ENCODE measurements around the gene DNAJC27.

The DNAJC27 gene

DNA sequence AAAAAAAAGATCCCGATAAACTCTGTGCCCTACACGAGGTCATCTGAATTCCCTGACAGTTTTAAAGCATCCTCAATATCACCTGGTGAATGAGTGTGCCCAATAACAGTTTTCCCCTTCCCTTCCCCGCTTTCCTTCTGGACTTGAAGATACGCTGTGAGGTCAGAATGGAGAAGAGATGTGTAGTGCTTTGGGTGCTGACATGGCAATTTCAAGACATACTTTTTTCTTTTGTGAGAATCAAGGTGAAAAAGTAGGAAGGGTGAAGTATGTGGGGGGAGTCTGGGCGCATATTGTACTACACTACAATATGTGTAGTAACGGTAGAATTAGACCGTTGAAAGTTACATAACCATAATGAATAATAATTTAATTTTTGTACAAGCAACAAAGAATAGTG lies 21.7 kb downstream of the DNAJC27 start:
- TF ChIP-seq GATA3 (IDR thresholded peaks at IDR 0.05; ENCODE audit: low read depth, low read length) (no peak), GATA2 (IDR thresholded peaks at IDR 0.05; ENCODE audit: low read depth, low read length) (no peak)

DNA sequence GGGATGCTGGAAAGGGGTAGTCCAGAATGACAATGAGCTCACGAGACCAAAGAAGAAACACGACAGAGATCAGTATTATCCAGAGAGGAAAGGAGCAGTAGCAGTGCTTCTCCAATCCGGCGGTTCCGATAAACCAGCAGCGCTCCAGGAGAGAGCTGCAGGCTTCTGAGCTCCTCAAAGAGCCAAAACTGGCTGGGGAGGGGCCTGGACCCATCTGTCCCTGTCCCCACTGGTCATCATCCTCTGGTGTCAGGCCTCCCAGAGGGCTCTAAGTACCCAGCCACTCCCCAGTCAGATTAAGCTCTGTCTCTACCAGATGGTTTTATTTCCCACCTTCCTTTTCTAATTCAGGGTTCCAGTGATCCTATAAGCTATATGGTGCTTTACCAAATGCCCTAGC lies 23.2 kb downstream of the DNAJC27 start:
- TF ChIP-seq GATA2 (IDR thresholded peaks at IDR 0.05; ENCODE audit: low read depth, low read length) (no peak), GATA3 (IDR thresholded peaks at IDR 0.05; ENCODE audit: low read depth, low read length) (no peak)

DNA sequence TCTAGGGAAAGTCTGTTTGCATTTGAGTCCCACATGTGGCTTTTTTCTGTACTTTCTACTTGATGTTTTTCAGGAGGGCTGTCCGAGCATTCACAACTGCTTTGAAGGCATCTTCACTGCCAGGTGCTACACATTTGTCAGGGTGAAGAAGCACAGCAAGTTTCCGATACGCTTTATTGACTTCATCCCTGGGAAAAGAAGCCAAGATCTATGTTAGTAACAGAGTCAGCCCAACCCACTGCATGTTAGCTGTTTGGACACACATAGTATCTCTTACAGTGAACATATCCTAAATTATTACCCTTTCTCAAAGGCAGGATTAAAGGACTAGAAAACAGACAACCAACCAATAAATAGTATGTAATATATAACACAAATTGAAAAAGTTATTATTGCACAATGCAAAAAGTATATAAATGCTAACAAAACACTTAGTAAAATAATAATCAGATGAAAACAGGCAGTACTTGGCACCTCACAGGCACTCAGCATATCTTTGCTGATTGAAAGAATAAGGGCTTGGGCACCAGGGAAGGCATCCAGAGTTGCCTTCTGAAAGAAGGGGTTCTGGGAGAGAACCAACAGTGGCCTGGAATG lies 24.1 kb downstream of the DNAJC27 start:
- TF ChIP-seq GATA3 (IDR thresholded peaks at IDR 0.05; ENCODE audit: low read depth, low read length): no peak

DNA sequence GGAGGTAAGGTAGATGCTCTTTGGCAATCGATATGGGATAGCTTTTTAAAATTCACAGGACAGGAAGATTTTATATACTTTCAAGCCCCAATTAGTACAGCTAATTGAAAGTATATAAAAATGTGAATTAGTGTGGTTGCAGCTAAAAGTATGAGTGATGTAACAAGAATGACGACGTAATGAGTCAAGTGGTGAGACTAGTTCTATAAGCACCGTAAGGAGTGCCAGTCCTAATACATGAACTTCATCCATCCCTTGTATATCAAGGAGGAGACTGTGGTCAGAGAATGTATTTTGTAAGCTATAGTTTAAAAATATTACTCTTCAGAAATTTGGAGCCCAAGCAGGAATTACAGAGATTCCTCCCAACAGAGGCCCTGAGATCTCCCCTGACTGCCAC lies 25.8 kb downstream of the DNAJC27 start:
- no peak for TF ChIP-seq GATA3 (IDR thresholded peaks at IDR 0.05; ENCODE audit: low read depth, low read length)
- no peak for TF ChIP-seq GATA2 (IDR thresholded peaks at IDR 0.05; ENCODE audit: low read depth, low read length)

DNA sequence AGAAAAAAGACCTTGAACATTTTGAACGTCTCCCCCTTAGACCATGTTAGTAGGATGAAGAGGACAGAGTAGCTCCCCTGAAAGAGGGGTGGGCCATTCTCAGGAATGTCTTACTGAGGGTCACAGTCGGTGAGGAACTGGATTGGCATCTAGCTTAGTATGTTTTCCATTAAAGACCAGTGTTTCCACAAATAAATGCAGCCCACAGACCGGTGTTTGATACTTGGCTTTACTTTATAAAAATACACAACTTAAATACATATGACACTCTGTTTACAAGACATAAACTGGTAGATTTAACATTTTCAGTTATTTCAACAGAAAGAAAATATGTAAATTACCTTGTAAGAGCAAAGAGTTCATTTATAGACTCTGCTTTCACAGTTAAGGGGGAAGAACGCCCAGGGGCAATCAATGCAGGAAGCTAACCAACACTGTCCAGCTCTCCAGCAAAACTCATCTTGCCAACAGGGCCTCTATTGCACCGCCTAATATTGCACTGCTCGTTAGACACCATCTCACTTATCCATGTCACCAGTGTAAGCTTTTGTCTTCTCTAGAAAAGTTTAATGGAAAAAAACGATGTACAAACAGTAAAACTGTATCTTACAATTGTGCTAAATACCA lies 28.2 kb downstream of the DNAJC27 start:
- no peak for TF ChIP-seq GATA2 (IDR thresholded peaks at IDR 0.05; ENCODE audit: low read depth, low read length)
- TF ChIP-seq GATA3 (IDR thresholded peaks at IDR 0.05; ENCODE audit: low read depth, low read length): no peak

DNA sequence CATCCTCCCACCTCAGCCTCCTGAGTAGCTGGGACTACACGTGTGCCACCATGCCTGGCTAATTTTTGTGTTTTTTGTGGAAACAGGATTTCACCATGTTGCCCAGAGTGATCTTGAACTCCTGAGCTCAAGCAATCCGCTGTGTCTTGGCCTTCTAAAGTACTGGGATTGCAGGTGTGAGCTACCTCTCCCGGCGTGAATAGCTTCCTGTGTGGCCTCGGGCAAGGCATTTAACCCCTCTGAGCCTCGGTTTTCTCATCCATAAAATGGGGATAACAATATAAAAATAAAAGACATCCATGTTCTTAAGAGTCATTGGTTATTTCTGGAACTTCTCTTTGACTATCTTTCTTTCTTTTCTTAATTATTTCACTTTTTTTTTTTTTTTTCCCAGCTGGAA lies 32.4 kb downstream of the DNAJC27 start:
- TF ChIP-seq GATA3 (IDR thresholded peaks at IDR 0.05; ENCODE audit: low read depth, low read length) (no peak), GATA2 (IDR thresholded peaks at IDR 0.05; ENCODE audit: low read depth, low read length) (no peak)

DNA sequence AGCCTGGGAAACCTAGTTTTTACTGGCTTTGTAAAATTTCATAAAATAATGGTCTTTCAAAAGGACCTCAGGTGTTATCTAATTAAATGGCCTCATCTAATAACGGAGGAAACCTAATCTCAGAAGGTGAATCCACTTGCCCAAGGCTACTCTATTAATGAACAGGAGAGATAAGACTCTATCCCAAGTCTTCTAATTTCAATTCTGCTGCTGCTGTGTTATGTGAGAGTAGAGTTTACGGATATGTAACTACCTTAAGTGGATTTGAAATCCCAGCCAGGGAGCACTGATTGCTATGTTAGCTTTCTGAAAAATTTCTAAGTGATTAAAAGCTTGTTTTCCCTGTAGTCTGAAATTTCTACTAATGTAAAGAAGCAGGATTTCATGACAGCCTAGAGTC lies 34.5 kb downstream of the DNAJC27 start:
- TF ChIP-seq GATA2 (IDR thresholded peaks at IDR 0.05; ENCODE audit: low read depth, low read length): no peak
- TF ChIP-seq GATA3 (IDR thresholded peaks at IDR 0.05; ENCODE audit: low read depth, low read length): no peak

DNA sequence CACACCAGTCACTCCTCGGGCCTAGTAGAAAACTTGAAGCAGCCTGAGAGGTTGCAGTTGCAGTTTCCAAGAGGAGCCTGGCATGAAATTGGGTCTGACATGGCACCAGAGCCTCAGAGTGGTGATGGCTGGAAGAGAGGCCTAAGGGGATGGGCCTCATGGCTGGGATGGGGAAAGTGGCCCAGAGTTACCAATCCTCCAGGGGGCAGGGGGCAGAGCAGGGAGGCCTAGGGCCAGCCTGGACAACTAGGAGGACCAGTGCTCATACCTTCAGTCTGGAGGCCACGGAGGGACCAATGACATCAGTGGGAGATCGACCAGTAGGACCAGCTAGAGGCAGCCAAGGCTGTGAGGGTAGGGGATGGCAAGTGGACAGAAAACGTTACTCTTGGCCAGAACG lies 36.6 kb downstream of the DNAJC27 start:
- TF ChIP-seq GATA3 (IDR thresholded peaks at IDR 0.05; ENCODE audit: low read depth, low read length): no peak
- no peak for TF ChIP-seq GATA2 (IDR thresholded peaks at IDR 0.05; ENCODE audit: low read depth, low read length)

DNA sequence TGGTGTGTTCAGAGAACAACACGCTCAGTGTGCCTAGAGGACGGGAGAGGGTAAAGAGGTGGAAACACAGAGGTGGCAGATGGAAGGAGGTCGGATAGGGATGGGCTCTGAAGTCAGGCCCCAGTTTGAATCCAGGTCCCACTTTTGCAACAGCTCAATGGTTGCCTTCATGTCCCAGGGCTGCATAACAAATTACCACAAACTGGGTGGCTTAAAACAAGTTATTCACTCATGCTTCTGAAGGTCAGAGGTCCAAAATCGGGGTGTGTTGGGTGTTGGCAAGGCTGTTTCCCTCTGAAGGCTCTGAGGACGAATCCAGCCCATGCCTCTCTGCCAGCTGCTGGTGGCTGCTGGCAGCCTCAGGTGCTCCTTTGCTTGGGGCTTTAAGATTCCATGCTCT lies 39.0 kb downstream of the DNAJC27 start:
- TF ChIP-seq GATA2 (IDR thresholded peaks at IDR 0.05; ENCODE audit: low read depth, low read length) (no peak), GATA3 (IDR thresholded peaks at IDR 0.05; ENCODE audit: low read depth, low read length) (no peak)

DNA sequence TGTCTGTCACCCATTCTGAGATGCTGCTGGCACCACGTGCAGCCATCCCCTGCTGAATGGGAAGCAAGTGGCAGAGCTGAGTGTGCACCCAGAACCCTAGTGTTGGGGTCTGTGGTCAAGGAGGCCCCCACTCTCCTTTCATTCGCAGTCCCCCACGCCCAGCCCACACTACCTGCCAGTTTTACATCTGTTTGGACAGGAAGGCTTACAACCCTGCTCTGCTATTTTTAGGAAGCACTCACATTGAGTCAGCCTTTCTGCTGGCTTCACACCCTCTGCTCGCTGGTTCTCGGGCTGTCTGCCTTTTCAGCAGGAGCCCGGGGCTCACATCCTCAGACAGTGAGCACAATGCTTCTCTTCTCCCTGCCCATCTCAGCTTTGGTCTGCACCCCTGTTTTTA lies 41.0 kb downstream of the DNAJC27 start:
- TF ChIP-seq GATA2 (IDR thresholded peaks at IDR 0.05; ENCODE audit: low read depth, low read length): no peak
- TF ChIP-seq GATA3 (IDR thresholded peaks at IDR 0.05; ENCODE audit: low read depth, low read length): no peak

DNA sequence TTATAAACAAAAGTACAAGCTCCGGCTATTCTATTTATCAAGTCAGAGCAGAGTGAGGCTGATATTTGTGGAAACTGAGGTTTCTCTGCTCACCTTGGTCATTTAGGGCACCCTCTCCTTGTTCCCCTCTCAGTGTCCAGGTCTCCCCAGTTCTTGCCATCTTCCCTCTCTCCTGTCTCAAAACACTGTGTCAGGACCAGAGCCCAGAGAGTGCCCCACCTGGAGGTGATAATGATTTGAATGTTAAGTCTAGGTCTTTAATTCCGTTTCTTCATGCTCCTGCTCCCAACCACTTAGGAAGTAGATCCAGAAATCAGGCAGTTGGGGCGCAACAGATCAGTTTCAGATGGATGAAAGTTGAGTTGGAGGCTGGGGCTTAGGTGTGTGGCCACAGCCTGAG lies 42.5 kb downstream of the DNAJC27 start:
- TF ChIP-seq GATA2 (IDR thresholded peaks at IDR 0.05; ENCODE audit: low read depth, low read length): no peak
- no peak for TF ChIP-seq GATA3 (IDR thresholded peaks at IDR 0.05; ENCODE audit: low read depth, low read length)

DNA sequence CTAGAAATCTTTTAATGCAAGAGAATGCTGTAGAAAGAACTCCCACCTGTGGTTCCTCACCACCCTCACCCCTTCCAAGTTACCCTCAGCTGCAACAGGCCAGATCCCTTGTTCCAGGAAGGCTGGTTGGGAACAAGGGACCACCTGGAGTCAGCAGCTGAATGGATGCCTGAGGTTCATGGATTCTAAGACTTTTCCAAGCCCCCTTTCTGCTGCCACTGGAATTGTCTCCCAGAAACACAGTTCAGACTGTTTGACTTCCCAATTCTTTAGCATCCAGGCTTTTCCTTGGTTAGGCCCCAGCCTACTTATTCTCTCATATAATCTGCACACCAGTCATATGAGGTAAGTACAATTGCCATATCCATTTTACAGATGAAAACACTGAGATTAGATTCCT lies 43.7 kb downstream of the DNAJC27 start:
- no peak for TF ChIP-seq GATA3 (IDR thresholded peaks at IDR 0.05; ENCODE audit: low read depth, low read length)

DNA sequence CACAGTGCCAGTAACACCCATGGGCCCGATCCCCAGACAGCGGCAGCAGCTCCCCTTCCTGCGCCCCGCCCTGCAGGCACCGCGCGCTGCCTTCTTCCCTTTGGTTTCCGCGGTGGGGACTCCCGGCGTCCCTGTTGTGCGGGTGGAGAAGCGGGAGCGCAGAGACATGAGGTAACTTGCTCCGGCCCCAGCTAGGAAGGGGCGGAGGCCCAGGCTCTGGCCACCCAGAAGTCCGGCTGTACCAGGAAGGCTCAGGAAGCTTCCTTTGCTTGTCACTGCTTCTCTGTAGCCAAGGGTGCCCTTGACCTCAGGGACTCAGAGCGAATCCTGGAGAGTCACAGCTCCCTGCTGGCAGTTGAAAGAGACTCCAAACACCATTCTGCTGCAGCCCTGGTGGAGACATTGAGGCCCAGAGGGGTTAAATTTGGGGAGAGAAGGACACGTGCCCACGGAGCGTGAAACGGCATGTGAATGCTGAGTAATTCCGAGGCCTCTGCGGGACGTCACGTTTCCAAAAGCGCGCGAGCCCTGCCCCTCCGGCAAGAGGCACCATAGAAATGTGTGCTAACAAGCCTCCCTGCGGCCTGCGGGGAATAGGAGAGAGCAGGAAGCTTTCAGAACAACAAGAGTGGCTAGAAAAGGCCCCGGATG lies 45.0 kb downstream of the DNAJC27 start:
- no peak for TF ChIP-seq GATA2 (IDR thresholded peaks at IDR 0.05; ENCODE audit: low read depth, low read length)
- no peak for TF ChIP-seq GATA3 (IDR thresholded peaks at IDR 0.05; ENCODE audit: low read depth, low read length)

DNA sequence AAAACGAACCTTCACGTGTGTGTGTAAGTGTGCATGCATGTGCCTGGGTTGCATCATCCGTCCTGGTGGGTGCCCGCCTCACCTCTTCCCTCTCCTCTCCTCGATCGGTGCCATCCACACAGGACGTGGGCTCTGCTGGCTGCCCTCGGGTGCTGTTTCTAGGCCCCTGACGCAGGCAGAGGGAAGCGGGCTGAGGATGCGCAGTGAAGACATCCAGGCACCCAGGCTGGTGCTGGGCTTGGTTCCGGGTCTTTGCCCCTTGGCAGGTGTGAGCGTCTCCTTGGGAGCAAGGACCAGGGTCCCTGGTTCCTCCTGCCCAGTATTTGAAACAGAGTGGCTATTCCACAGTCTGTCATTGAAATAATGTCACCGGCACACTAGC lies 45.5 kb downstream of the DNAJC27 start:
- TF ChIP-seq GATA3 (IDR thresholded peaks at IDR 0.05; ENCODE audit: low read depth, low read length): no peak
- TF ChIP-seq GATA2 (IDR thresholded peaks at IDR 0.05; ENCODE audit: low read depth, low read length): no peak

DNA sequence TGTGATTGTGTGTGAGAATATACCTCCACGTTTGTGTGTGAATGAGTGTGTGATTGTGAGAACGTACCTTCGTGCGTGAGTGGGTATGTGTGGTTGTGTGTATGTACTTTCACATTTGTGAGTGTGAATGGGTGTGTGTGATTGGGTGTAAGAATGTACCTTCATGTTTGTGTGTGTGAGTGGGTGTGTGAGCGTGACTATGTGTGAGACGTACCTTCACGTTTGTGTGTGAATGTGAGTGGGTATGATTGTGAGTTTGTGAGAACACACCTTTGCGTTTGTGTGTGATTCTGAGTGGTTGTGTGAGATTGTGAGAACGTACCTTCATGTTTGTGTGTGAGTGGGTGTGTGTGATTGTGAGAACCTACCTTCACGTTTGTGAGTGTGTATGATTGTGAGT lies 45.9 kb downstream of the DNAJC27 start:
- no peak for TF ChIP-seq GATA2 (IDR thresholded peaks at IDR 0.05; ENCODE audit: low read depth, low read length)
- no peak for TF ChIP-seq GATA3 (IDR thresholded peaks at IDR 0.05; ENCODE audit: low read depth, low read length)
